B cell (primary cell): ENCODE measurements around the gene CRTC1. TPM values are rescaled to one million over a fixed set of nuclear protein-coding genes. Genes with fewer than 3 reads are reported as not detected.
A peak's percentile ranks its signal among the peaks of the same experiment; 100 is the strongest.

Experiments used
- ATAC-seq: fragments of 200-7000 bp; cut with Tn5 transposase; one replicate; pipeline ENCODE4 v1.10.0; 2021; ENCODE audit warnings: low read depth, mild to moderate bottlenecking, moderate number of reproducible peaks, moderate library complexity
- CTCF ChIA-PET: fragments of 350-600 bp; sonication (Branson Sonifier 250); formaldehyde crosslinking; loops from one replicate; lab custom pipeline; 2021; ENCODE audit warnings: antibody characterized with exemption, inconsistent platforms; lab: Charles Lee
- POLR2A ChIA-PET: fragments of 350-600 bp; sonication (Branson Sonifier 250); formaldehyde crosslinking; loops from one replicate; lab custom pipeline; 2021; ENCODE audit warnings: antibody characterized with exemption; lab: Charles Lee
- DNase-seq: peaks from one replicate; pipeline ENCODE4 v3.0.0; 2013
- H2AFZ ChIP-seq: 2 replicates; pipeline ENCODE4 v1.6.1; 2012; ENCODE audit warnings: mild to moderate bottlenecking, low read depth, low read length; ENCODE audit not compliant: insufficient read depth, poor library complexity, severe bottlenecking
- H3K27ac ChIP-seq, 2 donors: 1 replicate in 1 of 2; 2 replicates in 1 of 2; pipeline ENCODE4 v1.5.1; 2012 to 2013; ENCODE audit warnings: low read length in 2 of 2, mild to moderate bottlenecking in 2 of 2, moderate library complexity in 1 of 2
- H3K27me3 ChIP-seq, 4 experiments: fragments of 200-600 bp in 1 of 4; sonication (generic) in 1 of 4; replicated peaks in 1 of 4; 1 replicate in 2 of 4; 2 replicates in 2 of 4; pipeline versions ENCODE4 v1.6.1 to v1.7.0; 2013 to 2016; ENCODE audit warnings: low read length in 3 of 4, mild to moderate bottlenecking in 2 of 4, mixed read lengths in 1 of 4, moderate library complexity in 1 of 4; ENCODE audit not compliant: insufficient read depth in 4 of 4, control insufficient read depth in 3 of 4; ENCODE audit errors: control extremely low read depth in 1 of 4
- H3K36me3 ChIP-seq, 2 experiments: replicated peaks in 1 of 2; 1 replicate in 1 of 2; 2 replicates in 1 of 2; pipeline versions ENCODE4 v1.6.1 to v1.7.1; 2013; ENCODE audit warnings: low read length in 1 of 2; ENCODE audit not compliant: insufficient read depth in 2 of 2, control insufficient read depth in 1 of 2; ENCODE audit errors: control extremely low read depth in 1 of 2, extremely low read depth in 1 of 2
- H3K4me1 ChIP-seq, 2 donors: fragments of 200-600 bp in 1 of 2; sonication (generic) in 1 of 2; 1 replicate in 1 of 2; 2 replicates in 1 of 2; pipeline versions ENCODE4 v1.5.1 to v1.6.1; 2013 to 2017; ENCODE audit warnings: low read length in 2 of 2; ENCODE audit not compliant: control insufficient read depth in 2 of 2, insufficient read depth in 2 of 2
- H3K4me2 ChIP-seq: replicated peaks from 2 replicates; pipeline ENCODE3; 2012; ENCODE audit warnings: mild to moderate bottlenecking, low read depth, low read length; ENCODE audit not compliant: poor library complexity, severe bottlenecking
- H3K4me3 ChIP-seq, 5 experiments: fragments of 200-600 bp in 1 of 5; sonication (generic) in 1 of 5; 1 replicate in 3 of 5; 2 replicates in 2 of 5; pipeline versions ENCODE4 v1.5.1 to v1.7.0; 2011 to 2016; ENCODE audit warnings: low read length in 4 of 5, mild to moderate bottlenecking in 4 of 5, low read depth in 2 of 5, control low read depth in 1 of 5, moderate library complexity in 1 of 5; ENCODE audit not compliant: insufficient read depth in 1 of 5; ENCODE audit errors: control extremely low read depth in 1 of 5, extremely low read depth in 1 of 5
- H3K79me2 ChIP-seq: fragments of 200-600 bp; sonication (generic); one replicate; pipeline ENCODE4 v1.6.0; 2016; ENCODE audit warnings: low read length; ENCODE audit not compliant: control insufficient read depth, insufficient read depth
- H3K9ac ChIP-seq: fragments of 200-600 bp; sonication (generic); 2 replicates; pipeline ENCODE4 v1.6.1; 2017; ENCODE audit warnings: mild to moderate bottlenecking, low read length, moderate library complexity
- H3K9me3 ChIP-seq, 3 donors: one replicate each; pipeline versions ENCODE4 v1.6.1 to v1.7.1; 2013; ENCODE audit warnings: low read length in 2 of 3; ENCODE audit not compliant: control insufficient read depth in 2 of 3, insufficient read depth in 1 of 3; ENCODE audit errors: control extremely low read depth in 1 of 3
- H4K20me1 ChIP-seq: 2 replicates; pipeline ENCODE4 v1.6.0; 2012; ENCODE audit warnings: mild to moderate bottlenecking, low read length; ENCODE audit not compliant: insufficient read depth, control insufficient read depth, poor library complexity, severe bottlenecking
- H3K27ac Mint-ChIP-seq: one replicate; pipeline ENCODE4 v1.8.0; 2021; ENCODE audit warnings: mixed read lengths
- H3K27me3 Mint-ChIP-seq: one replicate; pipeline ENCODE4 v1.8.0; 2021; ENCODE audit warnings: mixed read lengths
- H3K4me1 Mint-ChIP-seq: one replicate; pipeline ENCODE4 v1.8.0; 2021; ENCODE audit warnings: mixed read lengths
- H3K4me3 Mint-ChIP-seq: one replicate; pipeline ENCODE4 v1.8.0; 2021; ENCODE audit warnings: mixed read lengths
- H3K9me3 Mint-ChIP-seq: one replicate; pipeline ENCODE4 v1.8.0; 2022; ENCODE audit warnings: mixed read lengths; ENCODE audit not compliant: insufficient read depth
- CTCF ChIP-seq: fragments of 200-600 bp; IDR thresholded peaks from one replicate; pipeline ENCODE4 v1.8.0; 2022; ENCODE audit warnings: antibody characterized with exemption, mild to moderate bottlenecking
- EZH2 ChIP-seq: IDR thresholded peaks from 2 replicates; pipeline ENCODE4 v1.6.1; 2012; ENCODE audit warnings: borderline replicate concordance, low read depth, mild to moderate bottlenecking, moderate library complexity, low read length; ENCODE audit not compliant: insufficient read depth, poor library complexity, severe bottlenecking
- WGBS: methylation state at CpG from one replicate; pipeline ENCODE4 v1.1.5; 2013; ENCODE audit warnings: missing lambda C conversion rate; ENCODE audit not compliant: insufficient coverage; 5-methylcytosine and 5-hydroxymethylcytosine counted together
- intact Hi-C: fragments of 100-400 bp; cut with micrococcal nuclease; formaldehyde crosslinking; loops from one replicate; pipeline ENCODE4 v1.10.0; 2022
- polyA plus RNA-seq: library from polyadenylated mRNA; depleted of rRNA; stranded (reverse); fragments of >200 nt; gene quantifications from 2 replicates; pipeline ENCODE4 v1.2.3, GENCODE V29; 2012
- total RNA-seq, 2 donors: library from RNA; stranded (reverse); fragments of 120-200 nt in 1 of 2; gene quantifications; 1 replicate in 1 of 2; 2 replicates in 1 of 2; pipeline versions ENCODE4 v1.2.3 to v1.2.4, GENCODE V29; 2013 to 2022

The CRTC1 gene
- total and polyA plus RNA-seq, 2 donors (not counting 1 experiment from before 2014, with no cell fraction given) = 15.9 to 30.1 TPM

- no peak for DNase-seq
- TF ChIP-seq EZH2 (no peak), CTCF (no peak)
- Histone ChIP-seq H3K27ac (no peak overlapping the region), H2AFZ (no peak overlapping the region), H3K9ac (no peak overlapping the region), H3K27me3 (no peaks in the 10 kb centered on the region), H3K4me2 (no peak overlapping the region), H3K4me3 (no peak overlapping the region), H4K20me1 (no peaks in the 10 kb centered on the region), H3K36me3 (peaks cover 0 to 5% of the 10 kb centered on the region in 2 experiments), H3K79me2 (no peaks in the 10 kb centered on the region), H3K9me3 (no peaks in the 10 kb centered on the region), H3K4me1 (peaks cover 0 to 9% of the 10 kb centered on the region in 2 donors)
- ChIA-PET POLR2A (no interaction called here), CTCF (no interaction called here)
- peak; percentile 49 for ATAC-seq
- Mint-ChIP-seq H3K4me3 (no peak overlapping the region), H3K27ac (peak overlapping the region; percentile 20), H3K9me3 (no peaks in the 10 kb centered on the region), H3K4me1 (no peaks in the 10 kb centered on the region), H3K27me3 (no peaks in the 10 kb centered on the region)
- intact Hi-C loops = no loop called here
- 84% methylated on average over 37 of the region's 41 CpGs for WGBS
Measured at GRCh38 chr19:18763674-18764590, 80.5 kb downstream of the CRTC1 start.

- H3K9me3 Mint-ChIP-seq = no peaks in the 10 kb centered on the region
- H2AFZ ChIP-seq = no peak overlapping the region
- H3K27ac Mint-ChIP-seq = no peak overlapping the region
- H3K79me2 ChIP-seq = no peaks in the 10 kb centered on the region
- no peak for DNase-seq
- H3K4me1 Mint-ChIP-seq = no peaks in the 10 kb centered on the region
- no peak overlapping the region for H3K27ac ChIP-seq
- intact Hi-C loops = no loop called here
- no peaks in the 10 kb centered on the region for H3K27me3 ChIP-seq
- H3K27me3 Mint-ChIP-seq = no peaks in the 10 kb centered on the region
- no peak overlapping the region for H3K4me2 ChIP-seq
- H4K20me1 ChIP-seq = no peaks in the 10 kb centered on the region
- no peak for ATAC-seq
- 40% methylated on average over 4 of the region's 4 CpGs for WGBS
- H3K36me3 ChIP-seq = peaks cover 0 to 8% of the 10 kb centered on the region in 2 experiments
- no peak overlapping the region for H3K4me3 ChIP-seq
- TF ChIP-seq CTCF = no peak
- no peak for TF ChIP-seq EZH2
- ChIA-PET CTCF (no interaction called here), POLR2A (no interaction called here)
- peaks cover 0 to 9% of the 10 kb centered on the region in 2 donors for H3K4me1 ChIP-seq
- H3K4me3 Mint-ChIP-seq = no peak overlapping the region
- H3K9me3 ChIP-seq = no peaks in the 10 kb centered on the region
- H3K9ac ChIP-seq = no peak overlapping the region
Measured at GRCh38 chr19:18764591-18765051, 81.1 kb downstream of the CRTC1 start.
